SU-DHL-6 (cell line): Measurements from ENCODE around the gene KIAA1210.

Source experiments
- H2AFZ ChIP-seq: fragments of 200-600 bp; sonication (generic); 2 replicates; pipeline ENCODE4 v1.6.1; 2014; ENCODE audit warnings: low read depth, mild to moderate bottlenecking, moderate library complexity, mixed read lengths, antibody characterized with exemption, low read length; ENCODE audit not compliant: severe bottlenecking
- H3F3A ChIP-seq: fragments of 200-600 bp; shearing (Covaris generic); 2 replicates; pipeline ENCODE4 v1.6.0; 2016; ENCODE audit warnings: antibody characterized with exemption, mild to moderate bottlenecking; ENCODE audit not compliant: insufficient read depth
- H3K27ac ChIP-seq: fragments of 200-600 bp; sonication (generic); 2 replicates; pipeline ENCODE4 v1.5.1; 2016; ENCODE audit warnings: low read depth, mild to moderate bottlenecking, low read length, moderate library complexity, mixed read lengths
- H3K27me3 ChIP-seq: fragments of 200-600 bp; sonication (generic), shearing (Covaris generic); 2 replicates; pipeline ENCODE4 v1.6.0; 2014; ENCODE audit warnings: mild to moderate bottlenecking, low read length
- H3K36me3 ChIP-seq: fragments of 200-600 bp; sonication (generic); 2 replicates; pipeline ENCODE4 v1.6.1; 2014; ENCODE audit warnings: mild to moderate bottlenecking, low read length, mixed read lengths
- H3K4me2 ChIP-seq: fragments of 300-600, 200-600 bp; shearing (Covaris generic), sonication (generic); 2 replicates; pipeline ENCODE4 v1.6.0; 2014; ENCODE audit warnings: low read length, low read depth, mild to moderate bottlenecking; ENCODE audit not compliant: poor library complexity, severe bottlenecking
- H3K4me3 ChIP-seq: fragments of 200-600 bp; sonication (generic); 2 replicates; pipeline ENCODE4 v1.5.1; 2014; ENCODE audit warnings: antibody characterized with exemption, low read length, mild to moderate bottlenecking, mixed read lengths; ENCODE audit not compliant: insufficient read depth, poor library complexity, severe bottlenecking
- H3K79me2 ChIP-seq: fragments of 200-600 bp; sonication (generic); 2 replicates; pipeline ENCODE4 v1.6.1; 2014; ENCODE audit warnings: mild to moderate bottlenecking, low read length, moderate library complexity; ENCODE audit not compliant: insufficient read depth
- H3K9ac ChIP-seq: fragments of 200-600 bp; sonication (generic); 2 replicates; pipeline ENCODE4 v1.7.0; 2014; ENCODE audit warnings: mild to moderate bottlenecking, low read length
- H3K9me2 ChIP-seq: fragments of 200-600 bp; sonication (generic); replicated peaks from 2 replicates; pipeline ENCODE4 v1.6.1; 2014; ENCODE audit warnings: low read length; ENCODE audit not compliant: insufficient read depth
- H3K9me3 ChIP-seq: fragments of 200-600 bp; sonication (generic); 2 replicates; pipeline ENCODE4 v1.6.1; 2014; ENCODE audit warnings: low read length, mixed read lengths; ENCODE audit not compliant: insufficient read depth
- H4K20me1 ChIP-seq: fragments of 200-600 bp; sonication (generic); 2 replicates; pipeline ENCODE4 v1.6.1; 2014; ENCODE audit warnings: low read depth, mild to moderate bottlenecking, antibody characterized with exemption, low read length, moderate library complexity, mixed read lengths
- EZH2phosphoT487 ChIP-seq: fragments of 200-600 bp; sonication (generic), shearing (Covaris generic); conservative IDR thresholded peaks from 2 replicates; pipeline ENCODE4 v1.6.1; 2018; ENCODE audit warnings: mild to moderate bottlenecking, antibody characterized with exemption, low read length, moderate library complexity, mixed read lengths
- TF ChIP-seq, protein P1 (sequence below): fragments of 200-600 bp; sonication (generic); IDR thresholded peaks from one replicate; pipeline ENCODE4 v1.5.1; 2017; ENCODE audit warnings: antibody characterized with exemption, mild to moderate bottlenecking, low read length, moderate library complexity; ENCODE audit not compliant: insufficient read depth, poor library complexity, severe bottlenecking

Gene KIAA1210

DNA sequence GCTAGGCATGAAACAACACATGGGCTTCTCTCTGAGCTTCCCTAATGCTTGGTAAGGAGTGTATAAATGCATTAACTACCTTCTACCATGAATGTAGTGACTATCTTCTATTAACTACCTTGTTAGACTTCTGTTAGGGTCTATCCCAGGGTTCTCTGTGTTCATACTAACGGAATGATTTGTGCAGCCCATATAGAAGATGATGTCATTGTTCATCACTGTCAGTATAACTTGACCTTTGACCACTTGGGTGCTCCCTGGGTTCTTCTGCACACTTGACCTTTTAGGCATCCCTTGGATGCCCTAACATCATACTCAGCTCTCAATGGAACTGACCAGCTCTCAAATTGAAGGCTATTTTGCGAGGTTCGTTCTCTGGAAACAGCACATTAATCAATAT is 85.6 kb downstream of the KIAA1210 start:
- no peaks in the 10 kb centered on the region for H3K9me3 ChIP-seq
- no peaks in the 10 kb centered on the region for H3K36me3 ChIP-seq
- no peaks in the 10 kb centered on the region for H4K20me1 ChIP-seq
- H3K4me2 ChIP-seq = no peak overlapping the region
- no peak overlapping the region for H2AFZ ChIP-seq
- H3K27me3 ChIP-seq = no peaks in the 10 kb centered on the region
- no peak overlapping the region for H3K4me3 ChIP-seq
- H3F3A ChIP-seq = no peaks in the 10 kb centered on the region
- no peak for TF ChIP-seq EZH2phosphoT487
- TF ChIP-seq, protein P1, sequence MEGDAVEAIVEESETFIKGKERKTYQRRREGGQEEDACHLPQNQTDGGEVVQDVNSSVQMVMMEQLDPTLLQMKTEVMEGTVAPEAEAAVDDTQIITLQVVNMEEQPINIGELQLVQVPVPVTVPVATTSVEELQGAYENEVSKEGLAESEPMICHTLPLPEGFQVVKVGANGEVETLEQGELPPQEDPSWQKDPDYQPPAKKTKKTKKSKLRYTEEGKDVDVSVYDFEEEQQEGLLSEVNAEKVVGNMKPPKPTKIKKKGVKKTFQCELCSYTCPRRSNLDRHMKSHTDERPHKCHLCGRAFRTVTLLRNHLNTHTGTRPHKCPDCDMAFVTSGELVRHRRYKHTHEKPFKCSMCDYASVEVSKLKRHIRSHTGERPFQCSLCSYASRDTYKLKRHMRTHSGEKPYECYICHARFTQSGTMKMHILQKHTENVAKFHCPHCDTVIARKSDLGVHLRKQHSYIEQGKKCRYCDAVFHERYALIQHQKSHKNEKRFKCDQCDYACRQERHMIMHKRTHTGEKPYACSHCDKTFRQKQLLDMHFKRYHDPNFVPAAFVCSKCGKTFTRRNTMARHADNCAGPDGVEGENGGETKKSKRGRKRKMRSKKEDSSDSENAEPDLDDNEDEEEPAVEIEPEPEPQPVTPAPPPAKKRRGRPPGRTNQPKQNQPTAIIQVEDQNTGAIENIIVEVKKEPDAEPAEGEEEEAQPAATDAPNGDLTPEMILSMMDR = no peak
- H3K9me2 ChIP-seq = no peaks in the 10 kb centered on the region
- H3K27ac ChIP-seq = no peak overlapping the region
- no peak overlapping the region for H3K9ac ChIP-seq
- no peaks in the 10 kb centered on the region for H3K79me2 ChIP-seq

DNA sequence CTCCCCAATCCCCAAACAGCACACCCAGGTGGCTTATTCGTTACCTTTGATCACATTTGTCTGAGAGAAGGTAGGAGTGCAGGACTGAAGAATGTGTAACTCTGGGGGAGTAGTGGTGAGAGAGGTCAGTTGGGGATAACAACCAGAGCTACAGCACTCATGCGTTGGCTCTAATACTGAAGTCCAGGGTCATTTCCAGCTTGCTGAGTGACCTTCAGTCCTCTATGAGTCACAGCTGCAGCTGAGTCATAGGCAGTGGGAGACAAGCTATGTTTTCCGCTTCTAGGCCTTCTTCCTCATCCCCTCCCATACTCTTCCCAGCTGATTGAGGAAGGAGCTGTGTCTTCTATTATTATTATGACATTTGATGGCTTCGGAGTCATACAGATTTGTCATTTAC is 86.4 kb downstream of the KIAA1210 start:
- no peak overlapping the region for H2AFZ ChIP-seq
- TF ChIP-seq, protein P1 = no peak
- TF ChIP-seq EZH2phosphoT487 = no peak
- no peaks in the 10 kb centered on the region for H3F3A ChIP-seq
- no peaks in the 10 kb centered on the region for H3K9me3 ChIP-seq
- H3K9me2 ChIP-seq = no peaks in the 10 kb centered on the region
- no peaks in the 10 kb centered on the region for H3K36me3 ChIP-seq
- no peak overlapping the region for H3K4me3 ChIP-seq
- H3K27me3 ChIP-seq = no peaks in the 10 kb centered on the region
- no peak overlapping the region for H3K9ac ChIP-seq
- no peaks in the 10 kb centered on the region for H4K20me1 ChIP-seq
- H3K27ac ChIP-seq = no peak overlapping the region
- H3K4me2 ChIP-seq = no peak overlapping the region
- H3K79me2 ChIP-seq = no peaks in the 10 kb centered on the region

DNA sequence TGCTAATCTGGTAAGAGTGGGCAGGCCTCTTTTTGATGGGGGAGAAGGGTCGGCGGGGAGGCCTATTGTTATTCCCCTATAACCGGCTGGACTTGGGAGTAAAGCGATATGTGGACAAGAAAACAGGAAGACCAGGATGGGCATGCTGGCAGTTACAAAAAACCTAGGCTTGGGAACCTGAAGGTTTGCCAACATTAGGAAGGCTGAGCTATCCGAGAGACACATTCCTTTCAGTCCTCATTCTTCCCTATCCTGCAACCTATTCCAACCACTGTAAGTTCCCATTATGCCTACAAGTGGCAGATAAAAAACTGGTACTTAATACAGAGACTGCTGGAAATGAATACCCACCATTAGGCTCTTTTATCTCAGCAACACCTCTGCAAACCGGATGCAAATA is 87.2 kb downstream of the KIAA1210 start:
- Histone ChIP-seq H3K9ac (no peak overlapping the region), H3K27me3 (no peaks in the 10 kb centered on the region), H3K79me2 (no peaks in the 10 kb centered on the region), H3K27ac (no peak overlapping the region), H3K4me2 (no peak overlapping the region), H2AFZ (no peak overlapping the region), H3F3A (no peaks in the 10 kb centered on the region), H3K36me3 (no peaks in the 10 kb centered on the region), H4K20me1 (no peaks in the 10 kb centered on the region), H3K4me3 (no peak overlapping the region), H3K9me2 (no peaks in the 10 kb centered on the region), H3K9me3 (no peaks in the 10 kb centered on the region)
- TF ChIP-seq EZH2phosphoT487 = no peak
- TF ChIP-seq, protein P1 = no peak
